HL-60 (cell line): ENCODE data around the gene PRAC2.

Experiments used
- CTCF ChIP-seq: IDR thresholded peaks from one replicate; pipeline ENCODE4 v1.5.1; 2011; ENCODE audit warnings: low read length, control low read depth, inconsistent platforms; ENCODE audit not compliant: insufficient read depth
- GABPA ChIP-seq: IDR thresholded peaks from 2 replicates; pipeline ENCODE4 v1.6.1; 2012; ENCODE audit warnings: low read depth
- POLR2AphosphoS5 ChIP-seq: IDR thresholded peaks from 2 replicates; pipeline ENCODE4 v1.6.1; 2012; ENCODE audit warnings: low read depth
- SPI1 ChIP-seq: IDR thresholded peaks from 2 replicates; pipeline ENCODE4 v1.6.1; 2012; ENCODE audit warnings: low read depth, mild to moderate bottlenecking, borderline replicate concordance

DNA sequence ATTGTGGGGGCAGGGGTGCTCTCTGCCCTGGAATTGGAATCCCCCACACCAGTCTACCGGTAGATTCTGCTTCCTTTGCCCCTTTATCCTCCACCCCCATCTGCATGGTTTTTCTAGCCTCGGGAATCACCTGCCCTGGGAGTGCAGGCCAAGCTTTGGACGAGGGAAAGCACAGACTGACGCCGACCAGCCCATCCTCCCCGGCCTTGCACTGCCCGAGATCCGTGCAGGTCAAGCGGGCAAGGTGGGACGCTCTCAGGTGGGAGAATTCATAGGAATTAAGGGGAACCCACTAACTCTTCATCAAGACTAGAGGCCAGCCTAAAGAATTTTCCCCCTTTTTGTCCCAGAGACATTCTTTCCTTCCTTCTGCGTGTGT is 15.4 kb downstream of the PRAC2 start:
- TF ChIP-seq CTCF (no peak), POLR2AphosphoS5 (no peak), GABPA (no peak), SPI1 (no peak)
